CD4-positive, alpha-beta T cell (primary cell): ENCODE data around the gene HELB. TPM values are rescaled to one million over a fixed set of nuclear protein-coding genes. Genes with fewer than 3 reads are reported as not detected.

Source experiments
- ATAC-seq: fragments of 200-7000 bp; cut with Tn5 transposase; one replicate; pipeline ENCODE4 v1.10.0; 2022; ENCODE audit warnings: mild to moderate bottlenecking; ENCODE audit not compliant: poor library complexity
- CTCF ChIA-PET: fragments of 350-600 bp; sonication (Branson Sonifier 250); formaldehyde crosslinking; loops from one replicate; lab custom pipeline; 2021; ENCODE audit warnings: antibody characterized with exemption, inconsistent platforms; lab: Charles Lee
- POLR2A ChIA-PET: fragments of 350-600 bp; sonication (Branson Sonifier 250); formaldehyde crosslinking; loops from one replicate; lab custom pipeline; 2021; ENCODE audit warnings: antibody characterized with exemption, inconsistent platforms; lab: Charles Lee
- DNase-seq, 14 experiments: peaks; one replicate each; pipeline ENCODE4 v3.0.0-alpha.2; 2013 to 2020; ENCODE audit warnings: mixed read lengths in 2 of 14
- H3K27ac ChIP-seq, 2 donors: one replicate each; pipeline versions ENCODE4 v1.5.1 to v1.7.0; 2013; ENCODE audit warnings: low read length in 2 of 2, low read depth in 1 of 2, mild to moderate bottlenecking in 1 of 2
- H3K27me3 ChIP-seq, 2 experiments: 1 replicate in 1 of 2; 2 replicates in 1 of 2; pipeline versions ENCODE4 v1.6.1 to v1.7.0; 2013; ENCODE audit warnings: low read length in 2 of 2, control low read depth in 1 of 2, mild to moderate bottlenecking in 1 of 2, moderate library complexity in 1 of 2; ENCODE audit not compliant: insufficient read depth in 2 of 2, control insufficient read depth in 1 of 2
- H3K36me3 ChIP-seq: one replicate; pipeline ENCODE4 v1.6.1; 2013; ENCODE audit warnings: low read length, control low read depth; ENCODE audit not compliant: insufficient read depth
- H3K4me1 ChIP-seq: one replicate; pipeline ENCODE4 v1.6.1; 2013; ENCODE audit warnings: low read length, control low read depth; ENCODE audit not compliant: insufficient read depth
- H3K4me3 ChIP-seq: one replicate; pipeline ENCODE4 v1.5.1; 2013; ENCODE audit warnings: mild to moderate bottlenecking, low read length, moderate library complexity
- H3K9me3 ChIP-seq, 2 experiments: 1 replicate in 1 of 2; 2 replicates in 1 of 2; pipeline versions ENCODE4 v1.6.1 to v1.7.0; 2013; ENCODE audit warnings: low read length in 2 of 2, mild to moderate bottlenecking in 2 of 2, control low read depth in 1 of 2, moderate library complexity in 1 of 2; ENCODE audit not compliant: control insufficient read depth in 1 of 2, insufficient read depth in 1 of 2
- H3K27ac Mint-ChIP-seq: one replicate; pipeline ENCODE4 v1.8.0; 2020; ENCODE audit warnings: mixed read lengths
- H3K27me3 Mint-ChIP-seq: one replicate; pipeline ENCODE4 v1.8.0; 2021; ENCODE audit warnings: mixed read lengths
- H3K36me3 Mint-ChIP-seq: one replicate; pipeline ENCODE4 v1.8.0; 2021; ENCODE audit warnings: low read depth, mixed read lengths
- H3K4me1 Mint-ChIP-seq: one replicate; pipeline ENCODE4 v1.8.0; 2021; ENCODE audit warnings: low read depth, mixed read lengths
- H3K4me3 Mint-ChIP-seq: one replicate; pipeline ENCODE4 v1.8.0; 2020; ENCODE audit warnings: mild to moderate bottlenecking, mixed read lengths
- H3K9me3 Mint-ChIP-seq: one replicate; pipeline ENCODE4 v1.8.0; 2020; ENCODE audit warnings: mixed read lengths
- intact Hi-C, 2 experiments: fragments of 100-400 bp; cut with DNase I in 1 of 2; cut with micrococcal nuclease in 1 of 2; formaldehyde crosslinking; loops; one replicate each; pipeline versions ENCODE4 v1.15.1 to v1.9.0; 2023 to 2025; cut with DNase I, micrococcal nuclease
- polyA plus RNA-seq, 2 donors: library from polyadenylated mRNA; unstranded; fragments of 120-200 nt; gene quantifications; one replicate each; pipeline ENCODE4 v1.2.1, GENCODE V29; 2013
- total RNA-seq, 174 experiments: library from RNA in 2 of 174; stranded (reverse) in 2 of 174; gene quantifications; one replicate each; pipeline ENCODE4 v1.2.3 and lab custom pipeline; 2021 to 2026
- TF ChIP-seq, protein P1 (sequence below): fragments of 200-600 bp; IDR thresholded peaks from one replicate; pipeline ENCODE4 v1.8.0; 2022; ENCODE audit warnings: antibody characterized with exemption, mild to moderate bottlenecking

Gene HELB
- total RNA-seq, result 10 to 100 TPM; 33.8 to 35.8 TPM
- polyA plus RNA-seq (2013, experiment 1 of 2), result 22.4 TPM
- polyA plus RNA-seq (2013, experiment 2 of 2), result 36.7 TPM
- 23.8 to 191 (median 86.7) reads per million in 172 experiments for total RNA-seq (lab: John Stamatoyannopoulos, UW)

DNA sequence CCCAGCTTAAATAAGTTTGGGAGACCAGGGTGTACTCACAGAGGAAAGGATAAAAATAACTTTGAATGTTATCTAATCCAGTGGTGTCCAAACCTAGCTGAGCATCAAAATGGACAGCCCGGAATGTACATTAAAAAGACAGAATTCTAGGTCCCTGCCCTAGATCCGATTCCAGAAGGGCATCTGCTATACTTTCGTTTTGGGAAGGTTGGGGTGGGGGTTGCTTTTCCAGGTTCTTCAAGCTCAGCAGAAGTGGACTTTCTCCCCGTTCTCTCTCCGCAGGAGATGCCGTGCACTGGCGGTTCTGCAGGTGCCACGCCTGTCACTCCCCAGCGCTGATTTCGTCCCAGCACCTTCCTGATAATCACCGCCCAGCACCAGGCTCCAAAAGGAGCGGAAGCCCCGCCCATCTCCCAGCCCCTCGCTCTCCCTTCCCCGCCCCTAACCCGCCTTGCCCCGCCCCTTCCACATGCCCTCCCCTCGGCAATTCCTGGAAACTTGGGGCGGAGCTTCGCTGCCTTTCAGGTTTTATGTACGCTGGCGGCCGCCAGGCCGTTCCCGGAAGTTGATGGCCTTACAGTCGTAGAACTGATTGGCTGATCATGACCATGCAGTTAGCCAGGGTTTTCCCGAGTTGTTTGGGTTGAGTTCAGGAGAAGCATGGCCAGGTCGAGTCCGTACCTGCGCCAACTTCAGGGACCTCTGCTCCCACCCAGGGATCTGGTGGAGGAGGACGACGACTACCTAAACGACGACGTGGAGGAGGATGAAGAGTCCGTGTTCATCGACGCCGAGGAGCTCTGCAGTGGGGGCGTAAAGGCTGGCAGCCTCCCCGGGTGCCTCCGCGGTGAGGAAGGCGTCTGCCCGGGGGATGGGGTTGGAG is at the start of gene HELB:
Gene HELB, plus strand, starts transcription at position 550 of the 883 bp plus-strand sequence. Its CDS starts 111 bp downstream, at position 661.
- ATAC-seq, result peak; percentile 76
- no peaks in the 10 kb centered on the region for H3K27me3 ChIP-seq
- peaks cover 19% of the 10 kb centered on the region for H3K36me3 ChIP-seq
- H3K27ac Mint-ChIP-seq, result peak within 1 kb of the TSS; percentile 87
- H3K36me3 Mint-ChIP-seq, result peaks cover 47% of the 10 kb centered on the region
- ChIA-PET POLR2A (interaction anchor here (0.7 to 6.5 kb wide), 22 partner anchors 9 to 967 kb away, joined by 3 to 97 read pairs (median 6); partner anchors contain the start of genes CAND1, LLPH and TMBIM4), CTCF (interaction anchor here (0.6 to 3.5 kb wide), 6 partner anchors 11 to 33 kb away, joined by 3 to 22 read pairs (median 3); no protein-coding TSS in a partner anchor)
- DNase-seq, result peak; percentile 89 to 100 (median 96)
- H3K9me3 Mint-ChIP-seq, result no peaks in the 10 kb centered on the region
- H3K4me1 Mint-ChIP-seq, result peaks cover 59% of the 10 kb centered on the region
- no peaks in the 10 kb centered on the region for H3K9me3 ChIP-seq
- H3K27ac ChIP-seq, result peak within 1 kb of the TSS; percentile 86 to 89
- H3K4me3 Mint-ChIP-seq, result peak within 1 kb of the TSS; percentile 97
- TF ChIP-seq, protein P1, sequence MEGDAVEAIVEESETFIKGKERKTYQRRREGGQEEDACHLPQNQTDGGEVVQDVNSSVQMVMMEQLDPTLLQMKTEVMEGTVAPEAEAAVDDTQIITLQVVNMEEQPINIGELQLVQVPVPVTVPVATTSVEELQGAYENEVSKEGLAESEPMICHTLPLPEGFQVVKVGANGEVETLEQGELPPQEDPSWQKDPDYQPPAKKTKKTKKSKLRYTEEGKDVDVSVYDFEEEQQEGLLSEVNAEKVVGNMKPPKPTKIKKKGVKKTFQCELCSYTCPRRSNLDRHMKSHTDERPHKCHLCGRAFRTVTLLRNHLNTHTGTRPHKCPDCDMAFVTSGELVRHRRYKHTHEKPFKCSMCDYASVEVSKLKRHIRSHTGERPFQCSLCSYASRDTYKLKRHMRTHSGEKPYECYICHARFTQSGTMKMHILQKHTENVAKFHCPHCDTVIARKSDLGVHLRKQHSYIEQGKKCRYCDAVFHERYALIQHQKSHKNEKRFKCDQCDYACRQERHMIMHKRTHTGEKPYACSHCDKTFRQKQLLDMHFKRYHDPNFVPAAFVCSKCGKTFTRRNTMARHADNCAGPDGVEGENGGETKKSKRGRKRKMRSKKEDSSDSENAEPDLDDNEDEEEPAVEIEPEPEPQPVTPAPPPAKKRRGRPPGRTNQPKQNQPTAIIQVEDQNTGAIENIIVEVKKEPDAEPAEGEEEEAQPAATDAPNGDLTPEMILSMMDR, result no peak
- intact Hi-C loops, result loop anchor here (1.0 to 10.0 kb wide), 6 partner anchors 11 to 1127 kb away; partner anchors contain the start of genes TMBIM4 (in 2 of the 2) and CAND1 (in 1 of the 2)
- H3K4me1 ChIP-seq, result peaks cover 17% of the 10 kb centered on the region
- H3K27me3 Mint-ChIP-seq, result no peaks in the 10 kb centered on the region
- H3K4me3 ChIP-seq, result peak within 1 kb of the TSS; percentile 87

DNA sequence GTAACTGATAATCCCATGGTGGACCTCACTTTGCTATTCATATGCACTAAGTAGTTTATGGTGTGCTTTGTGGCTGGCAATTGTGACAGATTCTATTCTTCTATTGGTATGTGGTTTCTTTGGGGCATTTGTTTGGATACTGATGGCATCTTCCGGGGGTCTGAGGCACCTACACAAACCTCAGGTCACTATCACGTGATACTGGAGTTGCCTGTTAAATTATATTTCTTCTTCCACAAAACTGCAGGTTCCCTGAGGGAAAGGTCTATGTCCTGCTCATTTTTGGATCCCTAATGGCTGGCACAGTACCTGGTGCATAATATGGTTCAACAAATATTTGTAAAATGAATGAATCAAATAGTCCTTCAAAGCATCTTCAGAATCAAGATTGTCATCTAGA is 49.5 kb upstream of the HELB start:
- H3K27me3 Mint-ChIP-seq, result peaks cover 4% of the 10 kb centered on the region
- H3K4me3 Mint-ChIP-seq, result no peak overlapping the region
- Histone ChIP-seq H3K4me1 (no peaks in the 10 kb centered on the region), H3K9me3 (no peaks in the 10 kb centered on the region), H3K27ac (no peak overlapping the region), H3K36me3 (no peaks in the 10 kb centered on the region), H3K27me3 (no peaks in the 10 kb centered on the region), H3K4me3 (no peak overlapping the region)
- TF ChIP-seq, protein P1, result no peak
- H3K36me3 Mint-ChIP-seq, result no peaks in the 10 kb centered on the region
- H3K4me1 Mint-ChIP-seq, result no peaks in the 10 kb centered on the region
- no peak for ATAC-seq
- H3K27ac Mint-ChIP-seq, result no peak overlapping the region
- intact Hi-C loops, result loop anchor here in 1 of 2 experiments (1.0 kb wide), 1 partner anchor 43 kb away; no protein-coding TSS in a partner anchor
- POLR2A ChIA-PET, result interaction anchor here (0.5 kb wide), 1 partner anchor 84 kb away, joined by 3 read pairs; no protein-coding TSS in a partner anchor
- CTCF ChIA-PET, result no interaction called here
- DNase-seq, result no peak
- H3K9me3 Mint-ChIP-seq, result no peaks in the 10 kb centered on the region

DNA sequence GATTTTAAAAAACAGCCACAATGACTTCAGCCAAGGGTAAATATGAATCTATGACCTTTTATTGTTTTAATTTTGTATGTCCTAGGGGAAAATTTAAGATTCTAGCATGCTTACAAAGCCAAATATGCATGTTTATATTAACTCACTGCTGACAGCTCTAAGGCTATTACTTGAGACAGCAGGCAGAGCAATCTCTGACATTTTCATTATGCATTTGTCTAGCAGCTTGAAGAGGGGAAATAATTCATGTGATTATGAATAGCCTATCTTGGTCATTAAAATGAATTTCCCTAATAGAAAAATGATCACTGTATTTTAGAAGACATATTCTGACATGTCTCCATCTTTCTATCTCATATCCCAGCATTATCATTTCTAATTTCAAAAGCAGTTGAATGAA is 46.6 kb upstream of the HELB start:
- Histone ChIP-seq H3K36me3 (no peaks in the 10 kb centered on the region), H3K4me3 (no peak overlapping the region), H3K4me1 (no peaks in the 10 kb centered on the region), H3K27me3 (no peaks in the 10 kb centered on the region), H3K9me3 (no peaks in the 10 kb centered on the region), H3K27ac (no peak overlapping the region)
- intact Hi-C loops, result no loop called here
- ChIA-PET CTCF (no interaction called here), POLR2A (no interaction called here)
- Mint-ChIP-seq H3K36me3 (no peaks in the 10 kb centered on the region), H3K27ac (no peak overlapping the region), H3K4me1 (no peaks in the 10 kb centered on the region), H3K9me3 (no peaks in the 10 kb centered on the region), H3K27me3 (peaks cover 4% of the 10 kb centered on the region), H3K4me3 (no peak overlapping the region)
- ATAC-seq (no peak), DNase-seq (no peak)
- TF ChIP-seq, protein P1, result no peak
